ENCODE measurements around the gene DTWD1.
"Not testable (repeated sequence)": the region's sequence is repeated elsewhere in the genome, so short reads cannot be mapped to it uniquely, and the experiment has no call there.

The DTWD1 gene

DNA sequence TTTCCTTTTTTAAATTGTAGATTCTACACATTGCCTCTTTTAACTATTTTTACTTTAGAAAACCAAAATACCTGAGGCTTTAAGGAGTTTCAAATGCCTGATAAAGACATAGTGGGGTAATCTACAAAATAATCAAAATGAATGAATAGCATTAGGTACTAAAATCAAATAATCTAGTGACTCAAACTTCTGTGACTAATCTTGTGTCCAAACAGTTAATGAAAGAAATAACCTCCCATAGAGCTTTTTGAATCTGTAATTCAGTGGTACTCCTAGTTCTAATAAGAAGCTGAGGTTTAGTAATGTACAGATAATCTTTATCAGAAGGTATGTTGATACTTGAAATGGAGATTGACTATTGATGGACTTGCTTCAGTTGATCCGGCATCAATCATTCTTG is 53.0 kb downstream of the DTWD1 start:
- Mint-ChIP-seq H3K4me3 (no peak overlapping the region), H3K27ac (no peak overlapping the region), H3K27me3 (peaks cover 3% of the 10 kb centered on the region), H3K9me3 (no peaks in the 10 kb centered on the region), H3K36me3 (no peaks in the 10 kb centered on the region), H3K4me1 (no peaks in the 10 kb centered on the region)
- DNase-seq: no peak
- CTCF ChIA-PET: no interaction called here

- Mint-ChIP-seq H3K27me3 (peaks cover 3% of the 10 kb centered on the region), H3K4me3 (no peak overlapping the region), H3K36me3 (no peaks in the 10 kb centered on the region), H3K4me1 (no peaks in the 10 kb centered on the region), H3K27ac (no peak overlapping the region), H3K9me3 (no peaks in the 10 kb centered on the region)
- CTCF ChIA-PET: no interaction called here
- DNase-seq: no peak
Measured at GRCh38 chr15:49674370-49674769, 53.5 kb downstream of the DTWD1 start.

- Mint-ChIP-seq H3K27me3 (peaks cover 3% of the 10 kb centered on the region), H3K4me1 (no peaks in the 10 kb centered on the region), H3K9me3 (no peaks in the 10 kb centered on the region), H3K4me3 (no peak overlapping the region), H3K36me3 (no peaks in the 10 kb centered on the region), H3K27ac (no peak overlapping the region)
- CTCF ChIA-PET: interaction anchor here (1.1 kb wide), 1 partner anchor 22 kb away, joined by 3 read pairs; no protein-coding TSS in a partner anchor
- no peak for DNase-seq
Measured at GRCh38 chr15:49675041-49675440, 54.2 kb downstream of the DTWD1 start.

DNA sequence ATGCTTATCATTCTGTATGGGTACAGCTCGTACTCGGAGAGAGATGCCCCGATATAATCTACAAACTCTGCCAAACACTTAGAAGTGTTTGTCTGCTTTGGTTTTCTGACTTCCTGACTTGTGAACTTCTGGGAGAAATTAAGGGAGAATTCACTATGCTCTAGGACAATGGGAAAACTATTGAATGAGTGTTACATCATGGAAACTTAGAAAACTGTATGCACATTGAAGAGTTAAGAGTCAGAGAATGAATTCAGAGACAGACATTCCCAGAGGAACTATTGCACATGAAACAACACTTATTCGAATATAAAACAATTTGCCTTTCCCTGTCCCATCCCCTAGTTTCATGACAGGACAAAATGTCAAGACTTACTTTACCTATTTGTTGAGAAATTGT is 57.8 kb downstream of the DTWD1 start:
- no peaks in the 10 kb centered on the region for H3K4me1 Mint-ChIP-seq
- H3K9me3 Mint-ChIP-seq: no peaks in the 10 kb centered on the region
- H3K36me3 Mint-ChIP-seq: no peaks in the 10 kb centered on the region
- no peak overlapping the region for H3K4me3 Mint-ChIP-seq
- H3K27ac Mint-ChIP-seq: no peak overlapping the region
- H3K27me3 Mint-ChIP-seq: peaks cover 3% of the 10 kb centered on the region
- CTCF ChIA-PET: no interaction called here
- no peak for DNase-seq

GRCh38 chr15:49686599-49686998 is 65.8 kb downstream of the DTWD1 start:
- Mint-ChIP-seq H3K27ac (no peak overlapping the region), H3K9me3 (no peaks in the 10 kb centered on the region)
- CTCF ChIA-PET: no interaction called here

GRCh38 chr15:49688135-49688790 is 67.4 kb downstream of the DTWD1 start:
- H3K4me1 Mint-ChIP-seq: no peaks in the 10 kb centered on the region
- H3K27me3 Mint-ChIP-seq: no peaks in the 10 kb centered on the region
- H3K4me3 Mint-ChIP-seq: no peak overlapping the region
- no peak overlapping the region for H3K27ac Mint-ChIP-seq
- DNase-seq: no peak
- H3K36me3 Mint-ChIP-seq: no peaks in the 10 kb centered on the region
- CTCF ChIA-PET: no interaction called here
- H3K9me3 Mint-ChIP-seq: no peaks in the 10 kb centered on the region

More at GRCh38 chr15:49686599-49686998, 65.8 kb downstream of the DTWD1 start:
- Mint-ChIP-seq H3K36me3 (no peaks in the 10 kb centered on the region), H3K27me3 (no peaks in the 10 kb centered on the region), H3K4me1 (no peaks in the 10 kb centered on the region), H3K4me3 (no peak overlapping the region)
- DNase-seq: no peak

DNA sequence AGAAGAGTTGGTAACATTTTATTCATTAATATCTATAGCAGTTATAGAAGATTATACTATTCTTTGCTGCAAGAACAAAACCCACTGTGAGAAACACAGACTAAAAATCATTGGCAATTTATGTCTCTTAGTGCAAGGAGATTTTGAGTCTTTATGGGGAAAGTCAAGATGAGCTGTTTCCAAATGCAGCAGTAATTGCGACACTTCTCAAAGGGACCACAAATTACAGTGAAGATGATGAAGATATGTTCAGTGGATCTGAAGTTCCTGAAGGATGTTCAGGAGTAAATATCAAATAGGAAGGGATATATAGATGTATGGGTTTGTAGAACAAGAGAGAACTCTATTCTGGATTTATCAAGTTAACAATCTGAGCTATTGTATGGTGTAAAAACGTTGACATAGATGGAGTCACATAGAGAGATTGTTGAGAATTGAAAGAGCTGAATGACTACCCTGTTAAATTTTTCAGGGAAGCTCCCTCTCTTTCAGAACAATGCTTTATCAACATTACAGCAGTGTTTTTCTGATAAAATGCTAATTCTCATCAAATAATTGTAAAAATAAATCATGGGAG is 71.8 kb downstream of the DTWD1 start:
- Mint-ChIP-seq H3K4me3 (no peak overlapping the region), H3K27ac (no peak overlapping the region), H3K27me3 (peaks cover 7% of the 10 kb centered on the region), H3K9me3 (no peaks in the 10 kb centered on the region), H3K4me1 (no peaks in the 10 kb centered on the region), H3K36me3 (no peaks in the 10 kb centered on the region)
- CTCF ChIA-PET: no interaction called here
- DNase-seq: no peak

DNA sequence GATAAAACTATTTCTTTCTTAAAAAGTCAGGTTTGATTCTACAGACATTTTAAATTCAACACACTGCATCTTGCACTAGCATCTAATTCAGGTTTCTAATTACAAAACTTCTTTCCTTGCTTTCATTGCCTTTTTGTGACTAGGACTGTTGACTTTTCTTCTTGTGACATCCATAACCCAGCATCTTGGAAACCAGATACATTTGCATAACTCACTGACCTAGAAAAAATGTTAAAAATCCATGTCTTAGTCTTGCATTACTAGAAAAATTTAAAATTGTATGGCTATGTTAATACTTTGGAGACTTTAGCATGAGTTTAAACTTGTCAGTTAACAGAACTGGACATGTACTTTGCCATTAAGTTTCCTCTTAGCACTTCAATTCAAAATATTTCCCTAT is 72.7 kb downstream of the DTWD1 start:
- Mint-ChIP-seq H3K9me3 (no peaks in the 10 kb centered on the region), H3K4me1 (no peaks in the 10 kb centered on the region), H3K27ac (no peak overlapping the region), H3K36me3 (no peaks in the 10 kb centered on the region), H3K27me3 (peaks cover 7% of the 10 kb centered on the region), H3K4me3 (no peak overlapping the region)
- CTCF ChIA-PET: no interaction called here
- DNase-seq: no peak

GRCh38 chr15:49696433-49696832 is 75.6 kb downstream of the DTWD1 start:
- peaks cover 7% of the 10 kb centered on the region for H3K27me3 Mint-ChIP-seq
- CTCF ChIA-PET: interaction anchor here (0.7 to 1.4 kb wide), 2 partner anchors 21 to 306 kb away, joined by 3 read pairs; no protein-coding TSS in a partner anchor
- no peaks in the 10 kb centered on the region for H3K36me3 Mint-ChIP-seq
- H3K4me1 Mint-ChIP-seq: no peaks in the 10 kb centered on the region
- DNase-seq: no peak
- H3K9me3 Mint-ChIP-seq: no peaks in the 10 kb centered on the region
- no peak overlapping the region for H3K4me3 Mint-ChIP-seq
- H3K27ac Mint-ChIP-seq: no peak overlapping the region

DNA sequence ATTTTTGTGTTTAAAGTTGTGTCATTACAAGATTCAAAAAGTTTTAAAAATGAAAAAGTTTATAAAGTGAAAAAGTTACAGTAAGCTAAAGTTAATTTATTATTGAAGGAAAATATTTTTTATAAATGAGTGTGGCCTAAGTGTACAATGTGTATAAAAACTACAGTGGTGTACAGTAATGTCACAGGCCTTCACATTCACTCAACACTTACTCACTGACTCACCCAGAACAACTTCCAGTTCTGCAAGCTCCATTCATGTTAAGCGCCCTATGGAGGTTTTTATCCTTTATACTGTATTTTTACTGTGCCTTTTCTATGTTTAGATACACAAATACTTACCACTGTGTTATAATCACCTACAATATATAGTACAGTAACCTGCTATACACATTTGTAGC is 76.3 kb downstream of the DTWD1 start:
- Mint-ChIP-seq H3K9me3 (no peaks in the 10 kb centered on the region), H3K4me3 (no peak overlapping the region), H3K4me1 (no peaks in the 10 kb centered on the region), H3K27ac (no peak overlapping the region), H3K27me3 (peaks cover 7% of the 10 kb centered on the region), H3K36me3 (no peaks in the 10 kb centered on the region)
- no peak for DNase-seq
- CTCF ChIA-PET: interaction anchor here (1.4 kb wide), 1 partner anchor 22 kb away, joined by 3 read pairs; no protein-coding TSS in a partner anchor

GRCh38 chr15:49702982-49703381 is 82.1 kb downstream of the DTWD1 start:
- not testable (repeated sequence) for H3K27ac Mint-ChIP-seq

More at GRCh38 chr15:49702982-49703381, 82.1 kb downstream of the DTWD1 start:
- H3K4me1 Mint-ChIP-seq, H3K27me3 Mint-ChIP-seq, H3K36me3 Mint-ChIP-seq, CTCF ChIA-PET, H3K4me3 Mint-ChIP-seq, DNase-seq, H3K9me3 Mint-ChIP-seq: not testable (repeated sequence)
